Measurements from ENCODE around the gene DNER.

DNA sequence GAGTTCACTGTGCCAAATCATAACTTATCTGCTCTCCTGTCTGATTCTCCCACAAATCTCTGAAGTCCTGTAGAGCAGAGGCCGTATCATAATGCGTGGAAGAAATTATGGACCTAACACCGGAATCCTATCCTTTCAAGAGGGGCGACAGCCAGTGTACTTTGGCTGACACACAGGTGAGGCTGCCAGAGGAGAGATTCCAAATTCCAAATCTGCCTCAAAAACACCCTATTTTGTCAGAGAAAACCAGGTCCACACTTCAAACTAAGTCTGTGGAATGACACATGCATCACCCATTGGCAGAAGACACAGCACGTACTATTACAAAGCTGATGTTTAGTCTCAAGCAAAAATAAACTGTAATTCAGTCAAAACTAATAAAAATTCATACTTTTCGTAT is 304.1 kb downstream of the DNER start:
- TF ChIP-seq SRF (IDR thresholded peaks at IDR 0.05; ENCODE audit: low read depth) (no peak), POLR2A (IDR thresholded peaks at IDR 0.05; ENCODE audit: borderline replicate concordance, extremely low read depth, insufficient read depth, insufficient read length) (no peak), RAD21 (IDR thresholded peaks at IDR 0.05; ENCODE audit: low read depth) (no peak), TCF7L2 (IDR thresholded peaks at IDR 0.05; ENCODE audit: borderline replicate concordance, extremely low read depth, insufficient read depth, insufficient read length) (no peak), POLR2AphosphoS5 (IDR thresholded peaks at IDR 0.05; ENCODE audit: low read depth, low read length) (no peak), ELF1 (IDR thresholded peaks at IDR 0.05; ENCODE audit: borderline replicate concordance, low read depth) (no peak)
- TF ChIP-seq, protein P1, sequence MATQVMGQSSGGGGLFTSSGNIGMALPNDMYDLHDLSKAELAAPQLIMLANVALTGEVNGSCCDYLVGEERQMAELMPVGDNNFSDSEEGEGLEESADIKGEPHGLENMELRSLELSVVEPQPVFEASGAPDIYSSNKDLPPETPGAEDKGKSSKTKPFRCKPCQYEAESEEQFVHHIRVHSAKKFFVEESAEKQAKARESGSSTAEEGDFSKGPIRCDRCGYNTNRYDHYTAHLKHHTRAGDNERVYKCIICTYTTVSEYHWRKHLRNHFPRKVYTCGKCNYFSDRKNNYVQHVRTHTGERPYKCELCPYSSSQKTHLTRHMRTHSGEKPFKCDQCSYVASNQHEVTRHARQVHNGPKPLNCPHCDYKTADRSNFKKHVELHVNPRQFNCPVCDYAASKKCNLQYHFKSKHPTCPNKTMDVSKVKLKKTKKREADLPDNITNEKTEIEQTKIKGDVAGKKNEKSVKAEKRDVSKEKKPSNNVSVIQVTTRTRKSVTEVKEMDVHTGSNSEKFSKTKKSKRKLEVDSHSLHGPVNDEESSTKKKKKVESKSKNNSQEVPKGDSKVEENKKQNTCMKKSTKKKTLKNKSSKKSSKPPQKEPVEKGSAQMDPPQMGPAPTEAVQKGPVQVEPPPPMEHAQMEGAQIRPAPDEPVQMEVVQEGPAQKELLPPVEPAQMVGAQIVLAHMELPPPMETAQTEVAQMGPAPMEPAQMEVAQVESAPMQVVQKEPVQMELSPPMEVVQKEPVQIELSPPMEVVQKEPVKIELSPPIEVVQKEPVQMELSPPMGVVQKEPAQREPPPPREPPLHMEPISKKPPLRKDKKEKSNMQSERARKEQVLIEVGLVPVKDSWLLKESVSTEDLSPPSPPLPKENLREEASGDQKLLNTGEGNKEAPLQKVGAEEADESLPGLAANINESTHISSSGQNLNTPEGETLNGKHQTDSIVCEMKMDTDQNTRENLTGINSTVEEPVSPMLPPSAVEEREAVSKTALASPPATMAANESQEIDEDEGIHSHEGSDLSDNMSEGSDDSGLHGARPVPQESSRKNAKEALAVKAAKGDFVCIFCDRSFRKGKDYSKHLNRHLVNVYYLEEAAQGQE (IDR thresholded peaks at IDR 0.05; ENCODE audit: low read depth), result no peak
- TF ChIP-seq, protein P2, sequence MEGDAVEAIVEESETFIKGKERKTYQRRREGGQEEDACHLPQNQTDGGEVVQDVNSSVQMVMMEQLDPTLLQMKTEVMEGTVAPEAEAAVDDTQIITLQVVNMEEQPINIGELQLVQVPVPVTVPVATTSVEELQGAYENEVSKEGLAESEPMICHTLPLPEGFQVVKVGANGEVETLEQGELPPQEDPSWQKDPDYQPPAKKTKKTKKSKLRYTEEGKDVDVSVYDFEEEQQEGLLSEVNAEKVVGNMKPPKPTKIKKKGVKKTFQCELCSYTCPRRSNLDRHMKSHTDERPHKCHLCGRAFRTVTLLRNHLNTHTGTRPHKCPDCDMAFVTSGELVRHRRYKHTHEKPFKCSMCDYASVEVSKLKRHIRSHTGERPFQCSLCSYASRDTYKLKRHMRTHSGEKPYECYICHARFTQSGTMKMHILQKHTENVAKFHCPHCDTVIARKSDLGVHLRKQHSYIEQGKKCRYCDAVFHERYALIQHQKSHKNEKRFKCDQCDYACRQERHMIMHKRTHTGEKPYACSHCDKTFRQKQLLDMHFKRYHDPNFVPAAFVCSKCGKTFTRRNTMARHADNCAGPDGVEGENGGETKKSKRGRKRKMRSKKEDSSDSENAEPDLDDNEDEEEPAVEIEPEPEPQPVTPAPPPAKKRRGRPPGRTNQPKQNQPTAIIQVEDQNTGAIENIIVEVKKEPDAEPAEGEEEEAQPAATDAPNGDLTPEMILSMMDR (IDR thresholded peaks at IDR 0.05 in 2 of 3, conservative IDR thresholded peaks at IDR 0.05 in 1 of 3; ENCODE audit: borderline replicate concordance in 1 of 3, insufficient read depth in 1 of 3, low read depth in 2 of 3, low read length in 2 of 3), result no peak

Measured in HCT116 (cell line).